ENCODE data around the gene CHN2. TPM values are rescaled to one million over a fixed set of nuclear protein-coding genes. Genes with fewer than 3 reads are reported as not detected.

Gene CHN2
- total RNA-seq, 1 experiment from 2014 or later, result not detected

- no peaks in the 10 kb centered on the region for H3K27me3 ChIP-seq (ENCODE audit: insufficient read depth, low read depth)
- intact Hi-C loops (cut with micrococcal nuclease; ENCODE audit: unreplicated experiment), result no loop called here
- H2AFZ ChIP-seq, result no peak overlapping the region
- H3K9me3 ChIP-seq (ENCODE audit: insufficient read depth, low read depth), result no peaks in the 10 kb centered on the region
- BruUV-seq (replicated peaks), result no TSS peak
- no peak overlapping the region for H3K4me3 ChIP-seq
- H3F3A ChIP-seq (ENCODE audit: insufficient read depth, low read depth), result no peaks in the 10 kb centered on the region
- ChIA-PET CTCF (no interaction called here), POLR2A (ENCODE audit: unreplicated experiment) (no interaction called here)
- H3K9me2 ChIP-seq (ENCODE audit: insufficient read depth), result no peaks in the 10 kb centered on the region
- H3K27ac ChIP-seq, result no peak overlapping the region
- no peaks in the 10 kb centered on the region for H4K20me1 ChIP-seq (ENCODE audit: insufficient read depth)
- H3K79me2 ChIP-seq (ENCODE audit: low read depth), result no peaks in the 10 kb centered on the region
- no peak overlapping the region for H3K4me2 ChIP-seq
- H3K4me1 ChIP-seq (replicated peaks; ENCODE audit: insufficient read depth), result peaks cover 9% of the 10 kb centered on the region
- TF ChIP-seq CTCF (conservative IDR thresholded peaks at IDR 0.05), result no peak
- no peak for TF ChIP-seq EZH2 (IDR thresholded peaks at IDR 0.05; ENCODE audit: low read depth)
- DNase-seq, result no peak
- no peaks in the 10 kb centered on the region for H3K36me3 ChIP-seq (ENCODE audit: low read depth)
These were observed 190.7 kb downstream of the CHN2 start for GRCh38 chr7:29385214-29385814.

GRCh38 chr7:29386196-29386765, 191.7 kb downstream of the CHN2 start:
- no TSS peak for BruUV-seq (replicated peaks)
- Histone ChIP-seq H2AFZ (no peak overlapping the region), H3K4me3 (no peak overlapping the region), H3K27ac (no peak overlapping the region), H3K9me2 (ENCODE audit: insufficient read depth) (no peaks in the 10 kb centered on the region), H3F3A (ENCODE audit: insufficient read depth, low read depth) (no peaks in the 10 kb centered on the region), H3K79me2 (ENCODE audit: low read depth) (no peaks in the 10 kb centered on the region), H3K27me3 (ENCODE audit: insufficient read depth, low read depth) (no peaks in the 10 kb centered on the region), H3K36me3 (ENCODE audit: low read depth) (no peaks in the 10 kb centered on the region), H3K9me3 (ENCODE audit: insufficient read depth, low read depth) (no peaks in the 10 kb centered on the region), H3K4me1 (replicated peaks; ENCODE audit: insufficient read depth) (peaks cover 9% of the 10 kb centered on the region), H3K4me2 (no peak overlapping the region), H4K20me1 (ENCODE audit: insufficient read depth) (no peaks in the 10 kb centered on the region)
- POLR2A ChIA-PET (ENCODE audit: unreplicated experiment), result no interaction called here
- intact Hi-C loops (cut with micrococcal nuclease; ENCODE audit: unreplicated experiment), result no loop called here
- no peak for DNase-seq
- CTCF ChIA-PET, result no interaction called here
- TF ChIP-seq EZH2 (IDR thresholded peaks at IDR 0.05; ENCODE audit: low read depth) (no peak), CTCF (conservative IDR thresholded peaks at IDR 0.05) (no peak)

GRCh38 chr7:29391262-29391661, 196.7 kb downstream of the CHN2 start:
- no peaks in the 10 kb centered on the region for H3K4me1 ChIP-seq (replicated peaks; ENCODE audit: insufficient read depth)
- ChIA-PET POLR2A (ENCODE audit: unreplicated experiment) (no interaction called here), CTCF (no interaction called here)
- H2AFZ ChIP-seq, result no peak overlapping the region
- no peak overlapping the region for H3K4me3 ChIP-seq
- no peaks in the 10 kb centered on the region for H3K79me2 ChIP-seq (ENCODE audit: low read depth)
- no peaks in the 10 kb centered on the region for H4K20me1 ChIP-seq (ENCODE audit: insufficient read depth)
- no peaks in the 10 kb centered on the region for H3K27me3 ChIP-seq (ENCODE audit: insufficient read depth, low read depth)
- H3K27ac ChIP-seq, result no peak overlapping the region
- H3K9me2 ChIP-seq (ENCODE audit: insufficient read depth), result no peaks in the 10 kb centered on the region
- no peak overlapping the region for H3K4me2 ChIP-seq
- TF ChIP-seq EZH2 (IDR thresholded peaks at IDR 0.05; ENCODE audit: low read depth), result no peak
- no peak for TF ChIP-seq CTCF (conservative IDR thresholded peaks at IDR 0.05)
- H3K9me3 ChIP-seq (ENCODE audit: insufficient read depth, low read depth), result no peaks in the 10 kb centered on the region
- intact Hi-C loops (cut with micrococcal nuclease; ENCODE audit: unreplicated experiment), result no loop called here
- no peaks in the 10 kb centered on the region for H3K36me3 ChIP-seq (ENCODE audit: low read depth)
- no peak for DNase-seq
- H3F3A ChIP-seq (ENCODE audit: insufficient read depth, low read depth), result no peaks in the 10 kb centered on the region
- no TSS peak for BruUV-seq (replicated peaks)

Measured in PC-9 (cell line).